ENCODE results near the gene FNDC3A.

The FNDC3A gene

DNA sequence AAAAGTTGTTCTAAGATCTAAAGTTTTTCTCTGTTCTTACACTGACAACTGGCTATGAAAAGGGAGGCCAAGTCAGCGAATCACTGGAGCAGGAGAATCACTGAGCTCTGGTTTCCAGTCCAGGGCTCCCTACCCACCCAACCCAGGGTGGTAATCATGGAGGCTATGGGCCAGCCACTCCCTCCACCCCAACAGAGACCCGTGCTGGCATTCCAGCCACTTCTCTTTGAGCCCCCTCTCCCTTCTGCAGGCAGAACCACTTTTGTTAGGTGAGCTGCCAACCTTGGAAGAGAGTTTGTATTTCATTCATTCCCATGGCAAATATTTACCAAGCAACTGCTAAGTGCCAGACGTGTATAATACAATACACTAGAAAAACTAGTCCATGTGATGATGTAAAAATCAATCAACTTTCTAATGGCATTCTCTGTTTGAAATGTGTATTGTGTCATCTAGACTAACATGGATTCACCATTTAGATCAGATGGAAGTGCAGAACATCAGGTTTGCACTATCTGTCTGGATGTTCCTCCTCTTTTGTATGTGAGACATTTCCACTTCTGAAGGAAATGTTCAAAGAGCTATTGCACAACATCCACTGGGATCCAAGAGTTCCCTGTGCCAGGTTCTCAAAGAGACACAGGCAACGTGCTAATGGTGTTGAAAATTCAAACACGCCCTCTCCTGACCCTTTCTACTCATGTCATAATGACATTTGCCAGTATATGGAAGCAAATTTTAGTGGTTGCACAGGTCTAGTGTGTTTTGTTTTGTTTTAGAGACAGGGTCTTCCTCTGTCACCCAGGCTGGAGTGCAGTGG lies 249.7 kb downstream of the FNDC3A start:
- TF ChIP-seq, protein P1, sequence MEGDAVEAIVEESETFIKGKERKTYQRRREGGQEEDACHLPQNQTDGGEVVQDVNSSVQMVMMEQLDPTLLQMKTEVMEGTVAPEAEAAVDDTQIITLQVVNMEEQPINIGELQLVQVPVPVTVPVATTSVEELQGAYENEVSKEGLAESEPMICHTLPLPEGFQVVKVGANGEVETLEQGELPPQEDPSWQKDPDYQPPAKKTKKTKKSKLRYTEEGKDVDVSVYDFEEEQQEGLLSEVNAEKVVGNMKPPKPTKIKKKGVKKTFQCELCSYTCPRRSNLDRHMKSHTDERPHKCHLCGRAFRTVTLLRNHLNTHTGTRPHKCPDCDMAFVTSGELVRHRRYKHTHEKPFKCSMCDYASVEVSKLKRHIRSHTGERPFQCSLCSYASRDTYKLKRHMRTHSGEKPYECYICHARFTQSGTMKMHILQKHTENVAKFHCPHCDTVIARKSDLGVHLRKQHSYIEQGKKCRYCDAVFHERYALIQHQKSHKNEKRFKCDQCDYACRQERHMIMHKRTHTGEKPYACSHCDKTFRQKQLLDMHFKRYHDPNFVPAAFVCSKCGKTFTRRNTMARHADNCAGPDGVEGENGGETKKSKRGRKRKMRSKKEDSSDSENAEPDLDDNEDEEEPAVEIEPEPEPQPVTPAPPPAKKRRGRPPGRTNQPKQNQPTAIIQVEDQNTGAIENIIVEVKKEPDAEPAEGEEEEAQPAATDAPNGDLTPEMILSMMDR (IDR thresholded peaks at IDR 0.05): peak; percentile 22; the same call in 1 of the 2 replicates

DNA sequence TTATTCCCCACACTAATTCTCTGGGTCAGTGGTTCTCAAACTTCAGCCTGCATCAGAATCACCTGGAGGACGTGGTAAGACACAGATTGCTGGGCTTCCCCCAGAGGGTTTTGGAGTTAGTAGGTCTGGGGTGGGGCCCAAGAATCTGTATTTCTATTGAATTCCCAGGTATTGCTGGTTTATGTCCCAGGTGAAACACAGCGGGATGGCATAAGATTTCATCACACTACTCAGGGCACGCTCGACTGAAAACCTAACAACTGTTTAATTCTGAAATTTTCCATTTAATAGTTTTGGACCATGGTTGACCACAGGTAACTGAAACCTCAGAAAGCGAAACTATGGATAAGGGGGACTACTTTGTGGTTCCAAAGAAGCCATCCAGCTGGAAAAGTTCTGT lies 250.9 kb downstream of the FNDC3A start:
- TF ChIP-seq, protein P1 (IDR thresholded peaks at IDR 0.05): no peak

DNA sequence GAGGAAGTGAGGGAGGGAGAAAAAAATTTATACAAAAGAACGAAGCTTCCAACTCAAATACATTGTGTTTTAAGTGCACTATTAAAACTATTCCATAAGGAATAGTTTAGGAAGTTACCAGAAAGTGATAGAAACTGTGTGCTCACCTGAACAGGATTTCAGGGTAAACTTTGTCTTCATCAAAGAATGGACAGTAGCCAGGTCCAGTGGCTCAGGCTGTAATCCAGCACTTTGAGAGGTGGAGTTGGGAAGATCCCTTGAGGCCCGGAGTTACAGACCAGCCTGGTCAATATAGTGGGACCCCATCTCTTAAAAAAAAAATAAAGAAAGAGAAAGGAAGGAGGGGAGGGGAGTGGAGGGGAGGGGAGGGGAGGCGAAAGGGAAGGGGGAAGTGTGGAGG lies 259.0 kb downstream of the FNDC3A start:
- TF ChIP-seq, protein P1 (IDR thresholded peaks at IDR 0.05): no peak

DNA sequence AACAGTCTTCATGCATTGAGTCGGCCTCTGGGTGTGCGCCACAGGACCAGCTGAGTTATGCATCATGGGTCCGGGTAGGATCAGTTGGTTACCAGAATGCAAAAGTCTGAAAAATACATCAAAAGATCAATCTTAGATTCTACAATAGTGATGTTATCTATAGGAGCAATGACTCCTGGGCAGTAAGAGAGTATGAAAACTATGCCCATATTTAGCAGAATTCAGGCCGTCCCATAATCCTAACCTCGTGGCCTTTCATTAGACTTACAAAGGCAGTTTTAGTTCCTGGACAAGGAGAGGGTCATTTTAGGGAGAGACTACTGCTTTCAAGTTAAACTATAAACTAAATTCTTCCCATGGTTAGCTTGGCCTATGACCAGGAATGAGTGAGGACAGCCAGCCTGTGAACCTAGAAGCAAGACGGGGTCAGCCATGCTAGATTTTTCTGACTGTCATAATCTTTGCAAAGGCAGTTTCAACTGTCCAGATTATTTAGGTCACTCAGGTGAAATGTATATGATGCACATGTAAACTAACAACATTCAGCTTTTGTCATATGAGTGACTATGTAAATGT lies 260.2 kb downstream of the FNDC3A start:
- TF ChIP-seq, protein P1 (IDR thresholded peaks at IDR 0.05): no peak

DNA sequence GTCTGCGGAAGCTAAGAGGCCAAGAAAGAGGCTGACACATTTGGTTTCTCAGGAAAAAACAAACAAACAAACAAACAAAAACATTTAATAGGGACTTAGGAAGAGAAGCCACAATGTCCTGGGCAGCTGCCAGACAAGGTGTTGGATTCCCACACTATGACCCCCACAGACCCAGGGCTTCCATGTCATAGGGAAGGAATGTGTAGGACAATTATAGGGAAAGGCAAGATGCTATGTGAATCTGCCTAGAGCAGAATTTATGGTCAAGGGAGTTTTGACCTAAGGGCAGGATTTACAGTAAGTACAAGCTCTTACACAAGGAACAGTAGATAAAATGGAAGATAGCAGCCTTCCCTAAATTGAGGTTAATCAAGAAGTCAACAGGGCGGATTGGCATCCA lies 262.9 kb downstream of the FNDC3A start:
- TF ChIP-seq, protein P1 (IDR thresholded peaks at IDR 0.05): no peak

DNA sequence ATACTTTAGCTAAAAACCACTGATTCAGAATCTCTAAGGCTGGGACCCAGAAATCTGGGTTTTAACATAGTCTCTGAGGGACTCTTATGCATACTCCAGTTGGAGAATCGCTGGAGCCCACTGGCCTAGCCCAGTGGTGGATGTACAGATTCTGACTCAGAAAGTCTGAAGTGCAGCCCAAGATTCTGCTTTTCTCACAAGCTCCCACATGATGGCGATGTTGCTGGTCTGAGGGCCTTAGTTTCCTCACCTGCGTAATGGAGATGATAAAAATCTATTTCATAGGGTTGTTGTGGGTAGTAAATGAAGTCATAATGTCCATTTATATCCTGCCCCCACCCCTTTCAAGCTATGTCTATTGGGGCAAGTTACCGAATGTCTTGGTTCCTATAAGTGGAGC lies 264.3 kb downstream of the FNDC3A start:
- TF ChIP-seq, protein P1 (IDR thresholded peaks at IDR 0.05): peak; percentile 40

DNA sequence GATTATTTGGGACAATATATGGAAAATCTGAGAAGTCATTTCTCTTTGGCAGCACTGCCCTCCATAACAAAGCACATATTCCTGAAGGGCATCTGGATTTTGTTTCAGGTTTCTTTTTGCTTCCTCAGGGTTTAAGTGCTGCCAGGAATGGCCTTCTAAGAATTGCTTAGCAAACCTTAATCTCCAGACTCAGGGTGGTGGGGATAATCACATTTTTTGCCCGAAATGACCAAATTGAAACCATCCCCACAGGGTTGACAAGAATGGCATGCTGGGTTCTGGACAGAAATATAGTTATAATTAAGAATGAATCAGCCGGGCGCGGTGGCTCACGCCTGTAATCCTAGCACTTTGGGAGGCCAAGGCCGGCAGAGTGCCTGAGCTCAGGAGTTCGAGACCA lies 265.6 kb downstream of the FNDC3A start:
- TF ChIP-seq, protein P1 (IDR thresholded peaks at IDR 0.05): no peak
